Forelimb muscle (tissue), 1 donor: ENCODE results near the gene TAAR1. TPM values are rescaled to one million over a fixed set of nuclear protein-coding genes. Genes with fewer than 3 reads are reported as not detected.

ENCODE experiments used
- DNase-seq: peaks from one replicate; pipeline ENCODE4 v3.0.0-alpha.2; 2013; ENCODE audit warnings: low read depth
- polyA plus RNA-seq: library from polyadenylated mRNA; unstranded; fragments of 120-200 nt; gene quantifications from one replicate; pipeline ENCODE4 v1.2.1, GENCODE V29; 2013; ENCODE audit not compliant: insufficient read length

The TAAR1 gene
- polyA plus RNA-seq, 1 donor: not detected

DNA sequence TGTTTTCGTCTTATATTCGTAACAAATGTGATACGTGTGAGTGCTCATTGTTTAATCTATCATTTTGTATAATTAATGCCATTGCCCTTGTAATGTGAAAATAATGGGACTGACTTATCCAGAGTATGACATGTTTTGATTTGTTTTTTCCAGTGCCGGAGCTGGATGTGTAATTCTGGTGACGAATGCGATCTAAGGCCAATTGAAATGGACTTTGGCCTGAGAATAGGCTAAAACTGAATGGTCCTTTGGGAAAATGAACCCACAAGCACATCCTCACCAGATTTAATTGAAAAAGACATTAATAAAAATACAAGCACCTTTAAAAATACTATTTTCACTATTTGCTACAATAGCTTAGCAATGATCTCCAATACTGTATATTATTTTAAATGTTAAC lies 62.8 kb downstream of the TAAR1 start:
- DNase-seq: no peak

Other genes with a start within 250 kb of the TAAR1 start
- gene STX7, start 146.1 kb downstream of the TAAR1 start, polyA plus RNA-seq: 34.9 TPM
- not detected for gene TAAR9, start 120.9 kb downstream of the TAAR1 start, polyA plus RNA-seq
- not detected for gene TAAR8, start 106.5 kb downstream of the TAAR1 start, polyA plus RNA-seq
- gene TAAR6, start 88.9 kb downstream of the TAAR1 start, polyA plus RNA-seq: not detected
- gene TAAR5, start 69.4 kb downstream of the TAAR1 start, polyA plus RNA-seq: not detected
- not detected for gene TAAR2, start 34.9 kb downstream of the TAAR1 start, polyA plus RNA-seq
- 0.28 TPM for gene VNN1, start 54.9 kb upstream of the TAAR1 start, polyA plus RNA-seq
- gene VNN2, start 98.7 kb upstream of the TAAR1 start, polyA plus RNA-seq: 0.29 TPM
- gene SLC18B1, start 139.5 kb upstream of the TAAR1 start, polyA plus RNA-seq: 7.7 TPM
- 2,541 TPM for gene RPS12, start 155.4 kb upstream of the TAAR1 start, polyA plus RNA-seq